Activated CD4-positive, alpha-beta T cell treated with anti-CD3 and anti-CD28 coated beads, Interleukin-2, amount 50 U/mL, for 24 hours (primary cell): ENCODE results near the gene TCN2.
"Not testable (repeated sequence)": the region's sequence is repeated elsewhere in the genome, so short reads cannot be mapped to it uniquely, and the experiment has no call there.

Experiments
- DNase-seq, 2 donors: peaks; one replicate each; pipeline ENCODE4 v3.0.0-alpha.2; 2020; ENCODE audit warnings: low read depth in 1 of 2, low spot score in 1 of 2

TCN2 gene

GRCh38 chr22:30609260-30610185 is 2.5 kb downstream of the TCN2 start:
- no peak for DNase-seq

GRCh38 chr22:30610299-30610698 is 3.3 kb downstream of the TCN2 start:
- DNase-seq = no peak

- DNase-seq = no peak
Measured at GRCh38 chr22:30611197-30611596, 4.2 kb downstream of the TCN2 start.

GRCh38 chr22:30612789-30613188 is 5.8 kb downstream of the TCN2 start:
- no peak for DNase-seq

- DNase-seq = no peak
Measured at GRCh38 chr22:30614268-30614667, 7.3 kb downstream of the TCN2 start.

- DNase-seq = no peak
Measured at GRCh38 chr22:30614879-30615278, 7.9 kb downstream of the TCN2 start.

DNA sequence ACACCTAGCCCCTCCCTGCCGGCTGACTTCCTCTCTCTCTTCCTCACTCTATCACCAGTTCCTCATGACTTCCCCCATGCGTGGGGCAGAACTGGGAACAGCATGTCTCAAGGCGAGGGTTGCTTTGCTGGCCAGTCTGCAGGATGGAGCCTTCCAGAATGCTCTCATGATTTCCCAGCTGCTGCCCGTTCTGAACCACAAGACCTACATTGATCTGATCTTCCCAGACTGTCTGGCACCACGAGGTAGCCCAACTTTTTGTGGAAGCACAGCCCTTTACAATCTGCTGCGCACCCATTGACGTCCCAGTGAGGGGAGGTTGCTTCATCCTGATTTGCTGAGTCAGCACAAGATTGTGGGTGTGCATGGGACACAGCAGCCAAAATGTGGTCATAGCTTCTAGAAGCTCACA is 8.6 kb downstream of the TCN2 start:
- no peak for DNase-seq

DNA sequence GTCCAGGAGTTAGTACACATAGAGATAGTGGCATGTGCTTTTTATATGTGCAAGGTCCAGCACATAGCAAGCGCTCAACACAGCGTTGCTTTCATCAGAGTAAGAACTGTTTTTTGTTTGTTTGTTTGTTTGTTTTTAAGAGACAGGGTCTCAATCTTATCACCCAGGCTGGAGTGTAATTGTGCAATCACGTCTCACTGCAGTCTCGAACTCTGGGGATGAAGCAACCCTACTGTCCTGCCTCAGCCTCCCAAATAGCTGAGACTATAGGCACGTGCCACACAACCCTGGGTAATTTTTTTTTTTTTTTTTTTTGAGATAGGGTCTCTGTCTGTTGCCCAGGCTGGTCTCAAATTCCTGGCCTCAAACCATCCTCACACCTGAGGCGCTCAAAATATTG is 10.8 kb downstream of the TCN2 start:
- no peak for DNase-seq

GRCh38 chr22:30619909-30620308 is 12.9 kb downstream of the TCN2 start:
- not testable (repeated sequence) for DNase-seq

- no peak for DNase-seq
Measured at GRCh38 chr22:30626413-30626812, 19.4 kb downstream of the TCN2 start.

DNA sequence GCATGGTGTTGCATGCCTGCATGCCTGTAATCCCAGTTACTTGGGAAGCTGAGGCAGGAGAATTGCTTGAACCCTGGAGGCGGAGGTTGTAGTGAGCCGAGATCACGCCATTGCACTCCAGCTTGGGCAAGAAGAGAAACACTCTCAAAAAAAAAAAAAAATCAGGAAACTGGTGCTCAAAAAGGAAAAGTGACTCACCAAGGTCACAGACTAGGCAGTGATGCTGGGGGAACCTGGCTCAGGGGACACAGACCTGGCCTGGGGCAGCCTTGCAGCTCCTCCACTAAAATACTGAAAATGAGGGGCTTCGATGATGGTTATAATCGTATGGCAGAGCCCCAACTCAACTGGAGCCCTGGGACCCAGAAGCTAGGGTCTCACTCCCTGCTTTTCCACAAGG is 20.5 kb downstream of the TCN2 start:
- DNase-seq = no peak

- DNase-seq = no peak
Measured at GRCh38 chr22:30628491-30628890, 21.5 kb downstream of the TCN2 start.

DNA sequence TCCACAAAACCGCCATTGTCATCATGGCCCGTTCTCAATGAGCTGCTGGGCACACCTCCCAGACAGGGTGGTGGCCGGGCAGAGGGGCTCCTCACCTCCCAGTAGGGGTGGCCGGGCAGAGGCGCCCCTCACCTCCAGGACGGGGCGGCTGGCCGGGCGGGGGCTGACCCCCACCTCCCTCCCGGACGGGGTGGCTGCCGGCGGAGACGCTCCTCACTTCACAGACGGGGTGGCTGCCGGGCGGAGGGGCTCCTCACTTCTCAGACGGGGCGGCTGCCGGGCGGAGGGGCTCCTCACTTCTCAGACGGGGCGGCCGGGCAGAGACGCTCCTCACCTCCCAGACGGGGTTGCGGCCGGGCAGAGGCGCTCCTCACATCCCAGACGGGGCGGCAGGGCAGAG is 24.5 kb downstream of the TCN2 start:
- DNase-seq = not testable (repeated sequence)

- DNase-seq = peak; percentile 88 to 89
Measured at GRCh38 chr22:30634471-30635233, 27.7 kb downstream of the TCN2 start.

DNA sequence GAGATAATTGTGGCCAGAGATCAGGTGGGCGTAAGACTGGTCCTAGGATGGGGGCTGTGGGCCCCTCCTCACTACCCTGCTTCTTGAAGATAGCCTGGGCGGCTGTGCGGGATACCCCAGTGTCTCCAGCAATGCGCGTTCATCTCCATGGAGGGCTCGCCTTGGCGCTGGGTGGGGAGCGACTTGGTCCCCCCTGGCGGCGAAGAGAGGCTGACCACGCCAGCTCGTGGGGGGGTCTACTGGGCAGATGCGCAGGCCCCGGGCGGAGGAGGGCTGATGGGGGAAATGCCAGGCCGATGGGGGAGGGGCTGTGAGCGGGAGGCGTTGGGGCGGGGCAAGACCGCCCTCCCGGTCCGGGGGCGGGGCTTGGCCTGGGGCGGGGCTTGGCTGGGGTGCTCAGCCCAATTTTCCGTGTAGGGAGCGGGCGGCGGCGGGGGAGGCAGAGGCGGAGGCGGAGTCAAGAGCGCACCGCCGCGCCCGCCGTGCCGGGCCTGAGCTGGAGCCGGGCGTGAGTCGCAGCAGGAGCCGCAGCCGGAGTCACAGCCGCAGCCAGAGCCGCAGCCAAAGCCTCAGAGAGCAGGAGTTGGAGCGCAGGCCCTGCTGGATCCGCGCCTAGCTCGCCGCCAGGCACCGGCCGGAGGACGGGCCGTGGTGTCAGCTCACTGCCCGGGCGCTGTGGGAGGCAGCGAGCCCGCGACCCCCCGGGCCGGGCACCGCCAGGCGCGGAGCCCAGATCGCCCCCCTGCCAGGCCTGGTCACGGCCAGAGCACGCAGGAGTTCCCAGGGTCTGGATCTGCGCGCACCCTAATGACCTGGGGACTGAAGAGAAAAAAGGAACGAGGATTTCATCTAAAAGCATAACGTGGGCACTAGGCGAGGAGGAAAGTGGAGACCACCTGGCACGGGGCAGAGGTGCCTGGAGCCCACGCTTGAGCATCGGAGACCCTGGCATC is 28.6 kb downstream of the TCN2 start, which contains the start of gene SLC35E4:
TSS of gene SLC35E4 (plus strand) at position 509 of the 953 bp plus-strand sequence. CDS start 670 bp downstream, outside the sequence.
- peak; percentile 93 to 96 for DNase-seq

DNA sequence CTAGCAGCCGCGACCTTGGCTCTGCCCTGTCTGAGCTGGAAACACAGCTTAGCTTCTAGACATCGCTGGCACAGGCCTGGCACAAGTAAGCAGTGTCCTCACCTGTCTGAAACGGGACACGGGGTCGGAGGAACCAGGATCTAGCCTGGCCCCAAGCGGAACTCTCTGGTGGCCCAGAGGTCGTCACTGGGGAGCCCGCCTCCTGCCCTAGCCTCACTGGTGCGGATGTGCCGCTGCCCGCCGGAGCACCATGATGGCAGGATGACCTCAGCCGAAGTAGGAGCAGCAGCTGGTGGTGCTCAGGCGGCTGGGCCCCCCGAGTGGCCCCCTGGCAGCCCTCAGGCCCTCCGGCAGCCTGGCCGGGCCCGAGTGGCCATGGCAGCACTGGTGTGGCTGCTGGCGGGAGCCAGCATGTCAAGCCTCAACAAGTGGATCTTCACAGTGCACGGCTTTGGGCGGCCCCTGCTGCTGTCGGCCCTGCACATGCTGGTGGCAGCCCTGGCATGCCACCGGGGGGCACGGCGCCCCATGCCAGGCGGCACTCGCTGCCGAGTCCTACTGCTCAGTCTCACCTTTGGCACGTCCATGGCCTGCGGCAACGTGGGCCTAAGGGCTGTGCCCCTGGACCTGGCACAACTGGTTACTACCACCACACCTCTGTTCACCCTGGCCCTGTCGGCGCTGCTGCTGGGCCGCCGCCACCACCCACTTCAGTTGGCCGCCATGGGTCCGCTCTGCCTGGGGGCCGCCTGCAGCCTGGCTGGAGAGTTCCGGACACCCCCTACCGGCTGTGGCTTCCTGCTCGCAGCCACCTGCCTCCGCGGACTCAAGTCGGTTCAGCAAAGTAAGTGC is 29.5 kb downstream of the TCN2 start:
- DNase-seq = no peak

GRCh38 chr22:30637701-30638114 is 30.7 kb downstream of the TCN2 start:
- no peak for DNase-seq

DNA sequence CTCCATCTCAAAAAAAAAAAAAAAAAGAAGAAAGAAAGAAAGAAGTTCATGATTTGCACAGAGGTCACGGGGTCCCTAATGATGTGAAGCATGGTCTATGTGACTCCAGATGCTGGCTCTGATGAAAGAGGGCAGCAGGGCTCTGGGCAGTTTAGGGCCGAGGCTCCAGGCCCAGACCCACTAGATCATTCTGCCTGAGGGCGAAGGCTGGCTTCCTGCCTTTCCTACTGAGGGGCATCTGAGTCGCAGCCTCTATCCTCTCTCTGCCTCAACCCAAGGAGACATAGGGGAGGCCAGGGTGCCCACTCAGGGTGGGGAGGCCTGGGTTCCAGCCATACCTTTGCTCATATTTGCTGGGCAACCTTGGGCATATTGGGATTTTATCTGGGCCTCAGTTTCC is 33.4 kb downstream of the TCN2 start:
- DNase-seq = no peak

GRCh38 chr22:30640839-30641430 is 34.0 kb downstream of the TCN2 start:
- no peak for DNase-seq
